PFSK-1 (cell line): ENCODE results near the gene ZAP70.

Source experiments
- POLR2AphosphoS5 ChIP-seq: IDR thresholded peaks from 2 replicates; pipeline ENCODE4 v1.6.1; 2012; ENCODE audit warnings: low read depth, mild to moderate bottlenecking, control low read depth, low read length, moderate library complexity
- REST ChIP-seq, 2 experiments: IDR thresholded peaks; 2 replicates each; pipeline versions ENCODE4 v1.6.1 to v1.8.0; 2011 to 2012; ENCODE audit warnings: low read depth in 2 of 2, low read length in 2 of 2, control low read depth in 1 of 2, inconsistent platforms in 1 of 2, mild to moderate bottlenecking in 1 of 2, moderate library complexity in 1 of 2; ENCODE audit not compliant: insufficient read depth in 1 of 2
- SIN3A ChIP-seq: IDR thresholded peaks from 2 replicates; pipeline ENCODE4 v1.6.1; 2012; ENCODE audit warnings: mild to moderate bottlenecking, low read length, moderate library complexity, borderline replicate concordance; ENCODE audit not compliant: insufficient read depth
- TAF1 ChIP-seq: IDR thresholded peaks from 2 replicates; pipeline ENCODE4 v1.6.1; 2012; ENCODE audit warnings: low read length, control low read depth, borderline replicate concordance; ENCODE audit not compliant: insufficient read depth

- no peak for TF ChIP-seq REST (IDR thresholded peaks at IDR 0.05; ENCODE audit: insufficient read depth in 1 of 2, low read depth in 2 of 2, low read length in 2 of 2)
- TF ChIP-seq SIN3A = no peak
- TF ChIP-seq POLR2AphosphoS5 = no peak
- TF ChIP-seq TAF1 = no peak
Measured at GRCh38 chr2:97691166-97691565, 22.2 kb upstream of the ZAP70 start.
